Lung (tissue), 12 donors: ENCODE data around the gene CDC6. TPM values are rescaled to one million over a fixed set of nuclear protein-coding genes. Genes with fewer than 3 reads are reported as not detected.

Experiments
- ATAC-seq: fragments of 200-7000 bp; cut with Tn5 transposase; one replicate; pipeline ENCODE4 v1.9.1; 2020; ENCODE audit warnings: moderate number of reproducible peaks; ENCODE audit not compliant: insufficient read depth, low FRiP score
- DNase-seq, 3 donors: peaks; one replicate each; pipeline ENCODE4 v3.0.0-alpha.2; 2013 to 2017
- H3K27ac ChIP-seq, 2 donors: one replicate each; pipeline ENCODE4 v1.5.1; 2013; ENCODE audit warnings: mild to moderate bottlenecking in 2 of 2, moderate library complexity in 2 of 2, control low read depth in 1 of 2, inconsistent platforms in 1 of 2, low read depth in 1 of 2, low read length in 1 of 2
- H3K27me3 ChIP-seq, 3 donors: one replicate each; pipeline ENCODE4 v1.5.1; 2013; ENCODE audit warnings: low read length in 2 of 3; ENCODE audit not compliant: control insufficient read depth in 3 of 3, insufficient read depth in 3 of 3
- H3K36me3 ChIP-seq, 4 donors: one replicate each; pipeline ENCODE4 v1.5.1; 2013; ENCODE audit warnings: low read length in 4 of 4, mild to moderate bottlenecking in 1 of 4, moderate library complexity in 1 of 4; ENCODE audit not compliant: control insufficient read depth in 4 of 4, insufficient read depth in 4 of 4
- H3K4me1 ChIP-seq, 5 donors: one replicate each; pipeline ENCODE4 v1.5.1; 2013; ENCODE audit warnings: low read length in 5 of 5, mild to moderate bottlenecking in 2 of 5, moderate library complexity in 1 of 5; ENCODE audit not compliant: control insufficient read depth in 5 of 5, insufficient read depth in 5 of 5
- H3K4me3 ChIP-seq: one replicate; pipeline ENCODE4 v1.5.1; 2013; ENCODE audit warnings: mild to moderate bottlenecking, control low read depth, moderate library complexity
- H3K9ac ChIP-seq, 2 donors: one replicate each; pipeline ENCODE4 v1.5.1; 2013; ENCODE audit warnings: low read length in 2 of 2, control low read depth in 1 of 2; ENCODE audit not compliant: insufficient read depth in 1 of 2
- H3K9me3 ChIP-seq, 4 donors: one replicate each; pipeline ENCODE4 v1.5.1; 2013; ENCODE audit warnings: low read length in 3 of 4, mild to moderate bottlenecking in 1 of 4, moderate library complexity in 1 of 4; ENCODE audit not compliant: control insufficient read depth in 4 of 4, insufficient read depth in 3 of 4
- WGBS, 2 donors: extraction: QIAGEN DNeasy Blood & Tissue Kit; methylation state at CpG; one replicate each; pipeline ENCODE4 v1.1.7; 2013; 5-methylcytosine and 5-hydroxymethylcytosine counted together
- polyA plus RNA-seq, 2 donors: library from polyadenylated mRNA; stranded (reverse); fragments of 200-250 nt; gene quantifications; one replicate each; pipeline ENCODE4 v1.2.1, GENCODE V29; 2013
- total RNA-seq, 2 donors: library from RNA; depleted of rRNA in 1 of 2; stranded (reverse); fragments of >200 nt in 1 of 2; gene quantifications; one replicate each; pipeline ENCODE4 v1.2.1, GENCODE V29; 2014 to 2021
- TF ChIP-seq, protein P1 (sequence below): IDR thresholded peaks from 2 replicates; pipeline ENCODE4 v1.5.1; 2012; ENCODE audit warnings: mild to moderate bottlenecking; ENCODE audit errors: control extremely low read depth, extremely low read depth
- donor health status: control.
- donor health status: control.
- donor health status: Bipolar disorder and iron deficiency.
- donor health status: healthy.
- donor health status: DM: yes; HTN: yes; CAD: no.

Gene CDC6
- total and polyA plus RNA-seq, 4 donors = 3.3 to 6.0 (median 5.6) TPM

DNA sequence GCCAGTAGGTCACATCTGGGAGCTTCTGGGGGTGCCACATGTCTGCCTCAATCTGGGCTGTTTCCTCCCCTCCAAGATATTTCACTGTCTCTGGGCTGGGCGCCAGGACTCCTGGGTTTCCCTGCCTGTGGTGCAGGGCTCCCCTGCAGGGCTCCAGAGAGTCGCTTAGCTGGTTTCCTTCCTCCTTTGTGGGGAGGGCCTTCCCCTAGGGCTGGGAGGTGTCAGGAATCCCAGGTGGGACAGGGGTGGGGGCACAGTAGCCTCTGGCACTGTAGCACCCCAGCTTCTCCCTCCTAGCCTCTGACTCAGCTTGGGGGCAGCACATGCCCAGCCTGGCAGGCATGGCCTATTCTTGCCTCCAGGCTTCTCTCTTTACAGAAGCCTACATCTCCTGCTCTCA, 23.9 kb downstream of the CDC6 start:
- no peaks in the 10 kb centered on the region for H3K36me3 ChIP-seq
- H3K4me3 ChIP-seq = no peak overlapping the region
- H3K9ac ChIP-seq = peak overlapping the region in 1 of 2 donors; percentile 37
- TF ChIP-seq, protein P1, sequence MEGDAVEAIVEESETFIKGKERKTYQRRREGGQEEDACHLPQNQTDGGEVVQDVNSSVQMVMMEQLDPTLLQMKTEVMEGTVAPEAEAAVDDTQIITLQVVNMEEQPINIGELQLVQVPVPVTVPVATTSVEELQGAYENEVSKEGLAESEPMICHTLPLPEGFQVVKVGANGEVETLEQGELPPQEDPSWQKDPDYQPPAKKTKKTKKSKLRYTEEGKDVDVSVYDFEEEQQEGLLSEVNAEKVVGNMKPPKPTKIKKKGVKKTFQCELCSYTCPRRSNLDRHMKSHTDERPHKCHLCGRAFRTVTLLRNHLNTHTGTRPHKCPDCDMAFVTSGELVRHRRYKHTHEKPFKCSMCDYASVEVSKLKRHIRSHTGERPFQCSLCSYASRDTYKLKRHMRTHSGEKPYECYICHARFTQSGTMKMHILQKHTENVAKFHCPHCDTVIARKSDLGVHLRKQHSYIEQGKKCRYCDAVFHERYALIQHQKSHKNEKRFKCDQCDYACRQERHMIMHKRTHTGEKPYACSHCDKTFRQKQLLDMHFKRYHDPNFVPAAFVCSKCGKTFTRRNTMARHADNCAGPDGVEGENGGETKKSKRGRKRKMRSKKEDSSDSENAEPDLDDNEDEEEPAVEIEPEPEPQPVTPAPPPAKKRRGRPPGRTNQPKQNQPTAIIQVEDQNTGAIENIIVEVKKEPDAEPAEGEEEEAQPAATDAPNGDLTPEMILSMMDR = no peak
- DNase-seq (no peak), ATAC-seq (no peak)
- H3K9me3 ChIP-seq = no peaks in the 10 kb centered on the region
- H3K4me1 ChIP-seq = peaks cover 41 to 95% (median 73%) of the 10 kb centered on the region in 5 donors
- H3K27me3 ChIP-seq = no peaks in the 10 kb centered on the region
- 0 to 15% methylated on average over 2 of the region's 2 CpGs for WGBS, 2 donors
- peak overlapping the region; percentile 72 to 81 for H3K27ac ChIP-seq

DNA sequence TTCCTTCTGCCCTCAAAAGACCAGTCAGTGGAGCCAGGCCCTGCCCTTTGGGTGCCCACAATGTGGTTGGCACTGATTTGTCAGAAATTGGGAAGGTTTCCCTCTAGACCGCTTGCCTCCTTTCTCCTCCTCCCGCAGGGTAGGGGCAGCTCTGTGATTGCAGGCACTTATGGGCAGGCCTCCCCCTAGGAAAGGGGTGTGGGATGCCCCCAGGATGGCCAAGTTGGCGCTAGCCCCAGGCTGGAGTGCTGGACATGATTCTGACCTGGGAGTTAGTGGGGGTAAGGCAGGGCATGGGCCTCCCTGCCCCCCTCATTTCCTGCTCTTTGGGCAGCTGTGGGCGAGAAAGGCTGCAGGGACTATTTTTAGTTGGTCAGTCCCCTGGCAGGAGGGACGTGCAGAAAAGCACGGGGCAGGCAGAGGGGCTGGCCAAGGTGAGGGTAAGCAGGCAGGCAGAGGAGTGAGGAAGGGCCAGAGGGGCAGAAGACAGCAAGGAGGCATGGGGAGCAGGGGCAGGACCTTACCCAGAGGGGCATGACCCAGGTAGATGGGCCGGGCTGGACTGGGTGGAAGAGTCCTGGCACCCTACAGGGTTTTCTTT, 24.6 kb downstream of the CDC6 start:
- Histone ChIP-seq H3K27me3 (no peaks in the 10 kb centered on the region), H3K9ac (peak overlapping the region in 1 of 2 donors; percentile 26), H3K36me3 (no peaks in the 10 kb centered on the region), H3K4me3 (no peak overlapping the region), H3K27ac (peak overlapping the region; percentile 72 to 81), H3K9me3 (no peaks in the 10 kb centered on the region), H3K4me1 (peaks cover 44 to 94% (median 73%) of the 10 kb centered on the region in 5 donors)
- no peak for DNase-seq
- no peak for ATAC-seq
- WGBS, 2 donors = 24 to 32% methylated on average over 7 of the region's 7 CpGs
- TF ChIP-seq, protein P1 = no peak

DNA sequence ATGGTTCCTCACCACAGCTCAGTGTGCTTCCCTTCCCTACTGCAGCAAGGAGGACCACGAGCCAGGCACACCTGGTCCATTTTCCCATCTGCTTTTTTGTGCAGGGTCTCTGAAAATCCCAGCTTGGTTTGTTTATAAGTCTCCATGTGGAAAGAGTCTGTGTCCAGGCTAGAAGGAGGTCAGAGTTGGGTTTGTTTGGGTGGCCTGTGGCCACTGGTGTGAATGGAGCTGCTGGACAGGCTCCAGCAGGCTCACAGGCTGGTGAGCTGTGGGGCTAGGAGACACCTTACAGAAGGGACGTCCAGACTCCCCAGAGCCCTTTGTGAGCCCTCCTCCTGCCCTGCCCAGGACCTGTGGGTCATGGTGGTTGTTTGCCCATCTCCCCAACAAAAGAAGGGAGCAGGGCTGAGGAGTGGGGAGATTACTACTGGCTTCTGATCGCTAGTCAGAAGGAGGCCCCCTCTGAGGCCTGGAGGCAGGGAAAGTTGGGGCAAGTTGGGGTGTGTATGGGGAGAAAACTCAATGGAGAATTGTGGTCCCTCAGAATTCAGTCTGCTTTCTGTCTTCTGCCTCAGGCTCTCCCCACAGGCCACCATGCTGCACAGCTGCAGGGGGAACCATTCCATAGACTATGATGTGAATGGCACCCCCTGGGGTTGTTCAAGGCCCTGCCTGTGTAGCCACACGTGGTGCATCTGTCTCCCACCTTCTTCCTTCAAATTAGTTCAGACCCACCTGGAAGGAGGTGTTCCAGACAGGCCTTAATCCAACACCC, 25.4 kb downstream of the CDC6 start:
- H3K36me3 ChIP-seq = no peaks in the 10 kb centered on the region
- H3K9ac ChIP-seq = no peak overlapping the region
- no peaks in the 10 kb centered on the region for H3K27me3 ChIP-seq
- ATAC-seq = no peak
- 64 to 69% methylated on average over 4 of the region's 4 CpGs for WGBS, 2 donors
- no peak overlapping the region for H3K4me3 ChIP-seq
- H3K27ac ChIP-seq = peak overlapping the region; percentile 72 to 81
- H3K9me3 ChIP-seq = no peaks in the 10 kb centered on the region
- TF ChIP-seq, protein P1 = no peak
- peaks cover 44 to 93% (median 67%) of the 10 kb centered on the region in 5 donors for H3K4me1 ChIP-seq
- no peak for DNase-seq
